CD4-positive, alpha-beta memory T cell (primary cell): ENCODE measurements around the gene MUSTN1. TPM values are rescaled to one million over a fixed set of nuclear protein-coding genes. Genes with fewer than 3 reads are reported as not detected.

ENCODE experiments used
- CTCF ChIA-PET: fragments of 350-600 bp; sonication (Branson Sonifier 250); formaldehyde crosslinking; loops from one replicate; lab custom pipeline; 2021; ENCODE audit warnings: inconsistent platforms; ENCODE audit not compliant: partially characterized antibody; lab: Charles Lee
- POLR2A ChIA-PET: fragments of 350-600 bp; sonication (Branson Sonifier 250); formaldehyde crosslinking; loops from one replicate; lab custom pipeline; 2021; ENCODE audit not compliant: partially characterized antibody; lab: Charles Lee
- DNase-seq, 5 donors: peaks; one replicate each; pipeline versions ENCODE4 v3.0.0 to v3.0.0-alpha.2; 2020 to 2022; ENCODE audit warnings: mixed read lengths in 1 of 5
- H3K27ac ChIP-seq: one replicate; pipeline ENCODE4 v1.7.0; 2013; ENCODE audit warnings: low read depth, low read length
- H3K27me3 ChIP-seq: 2 replicates; pipeline ENCODE4 v1.7.0; 2013; ENCODE audit warnings: mild to moderate bottlenecking, low read length, moderate library complexity; ENCODE audit not compliant: insufficient read depth
- H3K36me3 ChIP-seq: 2 replicates; pipeline ENCODE4 v1.7.0; 2013; ENCODE audit warnings: mild to moderate bottlenecking, low read length, moderate library complexity; ENCODE audit not compliant: insufficient read depth
- H3K4me1 ChIP-seq: 2 replicates; pipeline ENCODE4 v1.7.0; 2013; ENCODE audit warnings: mild to moderate bottlenecking, low read length, moderate library complexity; ENCODE audit not compliant: insufficient read depth
- H3K4me3 ChIP-seq, 2 donors: one replicate each; pipeline ENCODE4 v1.7.0; 2013; ENCODE audit warnings: low read length in 2 of 2, mild to moderate bottlenecking in 1 of 2
- H3K9me3 ChIP-seq, 2 donors: one replicate each; pipeline ENCODE4 v1.7.0; 2013; ENCODE audit warnings: low read length in 2 of 2, control low read depth in 1 of 2; ENCODE audit not compliant: control insufficient read depth in 1 of 2
- H3K27ac Mint-ChIP-seq, 7 donors: one replicate each; pipeline ENCODE4 v1.8.0; 2020 to 2021; ENCODE audit warnings: mixed read lengths in 7 of 7, mild to moderate bottlenecking in 6 of 7, inconsistent platforms in 3 of 7, moderate library complexity in 3 of 7
- H3K27me3 Mint-ChIP-seq, 2 donors: one replicate each; pipeline ENCODE4 v1.8.0; 2020 to 2021; ENCODE audit warnings: mixed read lengths in 2 of 2
- H3K36me3 Mint-ChIP-seq, 2 donors: one replicate each; pipeline ENCODE4 v1.8.0; 2020 to 2021; ENCODE audit warnings: mixed read lengths in 2 of 2, inconsistent platforms in 1 of 2, mild to moderate bottlenecking in 1 of 2
- H3K4me1 Mint-ChIP-seq, 4 donors: one replicate each; pipeline ENCODE4 v1.8.0; 2020 to 2021; ENCODE audit warnings: mixed read lengths in 4 of 4, mild to moderate bottlenecking in 1 of 4
- H3K4me3 Mint-ChIP-seq, 8 donors: one replicate each; pipeline ENCODE4 v1.8.0; 2020 to 2021; ENCODE audit warnings: mixed read lengths in 8 of 8, mild to moderate bottlenecking in 7 of 8, moderate library complexity in 6 of 8, inconsistent platforms in 3 of 8
- H3K9me3 Mint-ChIP-seq, 8 donors: one replicate each; pipeline ENCODE4 v1.8.0; 2020 to 2021; ENCODE audit warnings: mixed read lengths in 8 of 8, mild to moderate bottlenecking in 5 of 8, inconsistent platforms in 3 of 8, moderate library complexity in 1 of 8
- intact Hi-C: fragments of 100-400 bp; cut with micrococcal nuclease; formaldehyde crosslinking; loops from one replicate; pipeline ENCODE4 v1.15.1; 2023
- polyA plus RNA-seq, 2 donors: library from polyadenylated mRNA; unstranded; fragments of 300-500 nt; fragmentation: Illumina TruSeq; gene quantifications; one replicate each; pipeline ENCODE4 v1.2.3, GENCODE V29; 2021
- total RNA-seq, 2 experiments: library from RNA; stranded (reverse); gene quantifications; one replicate each; pipeline ENCODE4 v1.2.3, GENCODE V29; 2021

Gene MUSTN1
- total and polyA plus RNA-seq, 4 experiments from 2014 or later: 1.6 to 3.3 TPM; not detected in 2

- ChIA-PET CTCF (interaction anchor here (0.8 kb wide), 1 partner anchor 14 kb away, joined by 3 read pairs; no protein-coding TSS in a partner anchor), POLR2A (no interaction called here)
- no peaks in the 10 kb centered on the region for H3K27me3 ChIP-seq
- intact Hi-C loops: no loop called here
- H3K4me3 ChIP-seq: no peak overlapping the region
- H3K4me1 ChIP-seq: peaks cover 23% of the 10 kb centered on the region
- H3K9me3 ChIP-seq: no peaks in the 10 kb centered on the region
- Mint-ChIP-seq H3K36me3 (peaks cover 20 to 28% of the 10 kb centered on the region in 2 donors), H3K4me3 (no peak overlapping the region), H3K27ac (no peak overlapping the region), H3K27me3 (no peaks in the 10 kb centered on the region), H3K9me3 (no peaks in the 10 kb centered on the region), H3K4me1 (peaks cover 20 to 34% (median 24%) of the 10 kb centered on the region in 4 donors)
- no peak overlapping the region for H3K27ac ChIP-seq
- peaks cover 9% of the 10 kb centered on the region for H3K36me3 ChIP-seq
- no peak for DNase-seq
Measured at GRCh38 chr3:52836471-52836845, 1.6 kb upstream of the MUSTN1 start.

- ChIA-PET CTCF (interaction anchor here (0.8 to 1.1 kb wide), 2 partner anchors 12 to 15 kb away, joined by 3 read pairs; no protein-coding TSS in a partner anchor), POLR2A (no interaction called here)
- H3K9me3 Mint-ChIP-seq: no peaks in the 10 kb centered on the region
Measured at GRCh38 chr3:52835766-52836470, 1.1 kb upstream of the MUSTN1 start.

GRCh38 chr3:52833202-52833601, 1.6 kb downstream of the MUSTN1 start:
- POLR2A ChIA-PET: no interaction called here
- CTCF ChIA-PET: no interaction called here
- H3K36me3 Mint-ChIP-seq: peaks cover 8 to 11% of the 10 kb centered on the region in 2 donors

More at GRCh38 chr3:52835766-52836470, 1.1 kb upstream of the MUSTN1 start:
- intact Hi-C loops: no loop called here
- Histone ChIP-seq H3K36me3 (peaks cover 4% of the 10 kb centered on the region), H3K4me3 (no peak overlapping the region), H3K27ac (no peak overlapping the region), H3K4me1 (peaks cover 23% of the 10 kb centered on the region), H3K9me3 (no peaks in the 10 kb centered on the region), H3K27me3 (no peaks in the 10 kb centered on the region)
- no peak for DNase-seq
- H3K27me3 Mint-ChIP-seq: no peaks in the 10 kb centered on the region
- H3K4me1 Mint-ChIP-seq: peaks cover 20 to 34% (median 23%) of the 10 kb centered on the region in 4 donors
- no peak overlapping the region for H3K4me3 Mint-ChIP-seq
- H3K27ac Mint-ChIP-seq: no peak overlapping the region
- H3K36me3 Mint-ChIP-seq: peaks cover 14 to 22% of the 10 kb centered on the region in 2 donors

GRCh38 chr3:52831500-52832301, 3.1 kb downstream of the MUSTN1 start:
- Mint-ChIP-seq H3K27me3 (no peaks in the 10 kb centered on the region), H3K9me3 (no peaks in the 10 kb centered on the region), H3K4me1 (peaks cover 0 to 1% (median 0%) of the 10 kb centered on the region in 4 donors), H3K27ac (no peak overlapping the region), H3K4me3 (no peak overlapping the region), H3K36me3 (peaks cover 8% of the 10 kb centered on the region in 2 donors)
- ChIA-PET CTCF (no interaction called here), POLR2A (no interaction called here)
- no peak overlapping the region for H3K4me3 ChIP-seq
- no peaks in the 10 kb centered on the region for H3K4me1 ChIP-seq
- no peaks in the 10 kb centered on the region for H3K36me3 ChIP-seq
- H3K27me3 ChIP-seq: no peaks in the 10 kb centered on the region
- intact Hi-C loops: no loop called here
- no peak overlapping the region for H3K27ac ChIP-seq
- H3K9me3 ChIP-seq: no peaks in the 10 kb centered on the region
- no peak for DNase-seq

More at GRCh38 chr3:52833202-52833601, 1.6 kb downstream of the MUSTN1 start:
- H3K9me3 ChIP-seq: no peaks in the 10 kb centered on the region
- H3K27ac ChIP-seq: no peak overlapping the region
- no peak overlapping the region for H3K4me3 ChIP-seq
- peaks cover 7 to 11% (median 9%) of the 10 kb centered on the region in 4 donors for H3K4me1 Mint-ChIP-seq
- H3K4me1 ChIP-seq: peaks cover 9% of the 10 kb centered on the region
- H3K27me3 Mint-ChIP-seq: no peaks in the 10 kb centered on the region
- no peak overlapping the region for H3K4me3 Mint-ChIP-seq
- intact Hi-C loops: no loop called here
- H3K27me3 ChIP-seq: no peaks in the 10 kb centered on the region
- no peak overlapping the region for H3K27ac Mint-ChIP-seq
- no peaks in the 10 kb centered on the region for H3K9me3 Mint-ChIP-seq
- peaks cover 3% of the 10 kb centered on the region for H3K36me3 ChIP-seq
- DNase-seq: no peak

- Mint-ChIP-seq H3K27ac (peak within 1 kb of the TSS in 2 of 7 donors; percentile 11 to 46), H3K27me3 (no peaks in the 10 kb centered on the region), H3K9me3 (no peaks in the 10 kb centered on the region), H3K36me3 (peaks cover 5 to 8% of the 10 kb centered on the region in 2 donors), H3K4me3 (no peak within 1 kb of the TSS), H3K4me1 (peaks cover 0 to 1% (median 0%) of the 10 kb centered on the region in 4 donors)
- Histone ChIP-seq H3K27ac (no peak within 1 kb of the TSS), H3K9me3 (no peaks in the 10 kb centered on the region), H3K4me1 (no peaks in the 10 kb centered on the region), H3K4me3 (no peak within 1 kb of the TSS), H3K27me3 (no peaks in the 10 kb centered on the region), H3K36me3 (no peaks in the 10 kb centered on the region)
- CTCF ChIA-PET: no interaction called here
- POLR2A ChIA-PET: no interaction called here
- no peak for DNase-seq
- intact Hi-C loops: no loop called here
Measured at GRCh38 chr3:52830535-52831258, 4.1 kb downstream of the MUSTN1 start, which contains the start of gene ITIH4. Gene ITIH4, minus strand, starts transcription at chr3:52830672. Its CDS starts 30 bp downstream, at chr3:52830642.

GRCh38 chr3:52829906-52830463, 4.8 kb downstream of the MUSTN1 start:
- no peak overlapping the region for H3K27ac ChIP-seq
- POLR2A ChIA-PET: no interaction called here

More at GRCh38 chr3:52829906-52830463, 4.8 kb downstream of the MUSTN1 start:
- Mint-ChIP-seq H3K27me3 (no peaks in the 10 kb centered on the region), H3K27ac (peak overlapping the region in 1 of 7 donors; percentile 46), H3K4me3 (no peak overlapping the region), H3K4me1 (peaks cover 0 to 1% (median 0%) of the 10 kb centered on the region in 4 donors), H3K9me3 (no peaks in the 10 kb centered on the region), H3K36me3 (peaks cover 6 to 8% of the 10 kb centered on the region in 2 donors)
- H3K36me3 ChIP-seq: no peaks in the 10 kb centered on the region
- H3K4me3 ChIP-seq: no peak overlapping the region
- H3K4me1 ChIP-seq: no peaks in the 10 kb centered on the region
- CTCF ChIA-PET: no interaction called here
- H3K27me3 ChIP-seq: no peaks in the 10 kb centered on the region
- DNase-seq: no peak
- intact Hi-C loops: no loop called here
- no peaks in the 10 kb centered on the region for H3K9me3 ChIP-seq
